Raji (cell line): Measurements from ENCODE around the gene FTL.

ENCODE experiments used
- POLR2A ChIP-seq: IDR thresholded peaks from 2 replicates; pipeline ENCODE4 v1.6.1; 2011; ENCODE audit warnings: low read depth, low read length, control low read depth; ENCODE audit not compliant: insufficient read depth

Gene FTL

DNA sequence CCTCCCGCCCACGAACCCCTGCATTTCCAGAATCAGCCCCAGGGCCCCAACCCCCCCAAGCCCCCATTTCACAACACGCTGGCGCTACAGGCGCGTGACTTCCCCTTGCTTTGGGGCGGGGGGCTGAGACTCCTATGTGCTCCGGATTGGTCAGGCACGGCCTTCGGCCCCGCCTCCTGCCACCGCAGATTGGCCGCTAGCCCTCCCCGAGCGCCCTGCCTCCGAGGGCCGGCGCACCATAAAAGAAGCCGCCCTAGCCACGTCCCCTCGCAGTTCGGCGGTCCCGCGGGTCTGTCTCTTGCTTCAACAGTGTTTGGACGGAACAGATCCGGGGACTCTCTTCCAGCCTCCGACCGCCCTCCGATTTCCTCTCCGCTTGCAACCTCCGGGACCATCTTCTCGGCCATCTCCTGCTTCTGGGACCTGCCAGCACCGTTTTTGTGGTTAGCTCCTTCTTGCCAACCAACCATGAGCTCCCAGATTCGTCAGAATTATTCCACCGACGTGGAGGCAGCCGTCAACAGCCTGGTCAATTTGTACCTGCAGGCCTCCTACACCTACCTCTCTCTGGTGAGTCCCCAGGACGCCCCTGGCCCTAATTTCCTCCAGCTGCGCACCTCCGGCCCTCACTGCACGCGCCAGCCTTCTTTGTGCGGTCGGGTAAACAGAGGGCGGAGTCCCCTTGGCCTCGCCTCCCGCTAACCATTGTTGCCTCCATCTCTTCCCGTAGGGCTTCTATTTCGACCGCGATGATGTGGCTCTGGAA, at the start of gene FTL:
TSS of gene FTL (plus strand) at position 270 of the 766 bp plus-strand sequence. CDS start at position 469, 199 bp downstream.
- TF ChIP-seq POLR2A = peak; percentile 99

DNA sequence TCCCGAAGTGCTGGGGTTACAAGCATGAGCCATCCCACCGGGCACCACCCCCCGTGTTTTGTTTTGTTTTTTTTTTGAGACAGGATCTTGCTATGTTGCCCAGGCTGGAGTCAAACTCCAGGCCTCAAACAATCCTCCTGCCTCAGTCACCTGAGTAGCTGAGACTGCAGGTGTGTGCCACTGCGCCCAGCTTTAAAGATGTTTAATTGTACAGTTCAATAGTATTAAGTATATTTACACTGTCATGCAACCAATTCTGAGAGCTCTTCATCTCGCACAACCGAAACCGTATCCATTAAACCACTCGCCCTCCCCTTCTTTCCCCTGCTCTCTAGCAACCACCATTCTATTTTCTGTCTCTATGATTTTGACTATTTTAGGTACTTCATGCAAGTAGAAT, 49.4 kb upstream of the FTL start:
- TF ChIP-seq POLR2A = no peak

GRCh38 chr19:48918071-48918470, 47.0 kb upstream of the FTL start:
- no peak for TF ChIP-seq POLR2A

GRCh38 chr19:48918801-48919247, 46.3 kb upstream of the FTL start:
- TF ChIP-seq POLR2A = no peak

GRCh38 chr19:48920949-48921348, 44.2 kb upstream of the FTL start:
- TF ChIP-seq POLR2A = no peak

DNA sequence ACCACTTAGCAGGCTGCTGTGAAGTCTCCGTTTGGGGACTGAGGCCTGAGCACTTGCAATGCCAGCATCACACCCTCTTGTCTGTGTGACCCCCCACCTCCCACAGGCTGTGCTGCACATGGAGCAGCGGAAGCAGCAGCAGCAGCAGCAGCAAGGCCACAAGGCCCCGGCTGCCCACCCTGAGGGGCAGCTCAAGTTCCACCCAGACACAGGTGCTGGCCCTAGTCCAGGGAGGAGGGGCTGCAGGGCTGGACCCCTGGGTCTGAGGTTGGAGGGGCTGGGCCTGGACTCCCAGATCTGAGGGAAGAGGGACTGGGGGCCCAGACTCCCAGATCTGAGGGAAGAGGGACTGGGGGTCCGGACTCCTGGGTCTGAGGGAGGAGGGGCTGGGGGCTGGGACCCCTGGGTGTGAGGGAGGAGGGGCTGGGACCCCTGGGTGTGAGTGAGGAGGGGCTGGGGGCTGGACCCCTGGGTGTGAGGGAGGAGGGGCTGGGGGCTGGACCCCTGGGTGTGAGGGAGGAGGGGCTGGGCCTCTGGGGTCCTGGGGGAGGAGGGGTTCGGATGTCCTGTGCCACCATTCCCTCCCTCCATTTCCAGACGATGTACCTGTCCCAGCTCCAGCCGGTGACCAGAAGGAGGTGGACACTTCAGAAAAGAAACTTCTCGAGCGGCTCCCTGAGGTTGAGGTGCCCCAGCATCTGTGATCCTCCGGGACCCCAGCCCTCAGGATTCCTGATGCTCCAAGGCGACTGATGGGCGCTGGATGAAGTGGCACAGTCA, 43.2 kb upstream of the FTL start:
- no peak for TF ChIP-seq POLR2A

DNA sequence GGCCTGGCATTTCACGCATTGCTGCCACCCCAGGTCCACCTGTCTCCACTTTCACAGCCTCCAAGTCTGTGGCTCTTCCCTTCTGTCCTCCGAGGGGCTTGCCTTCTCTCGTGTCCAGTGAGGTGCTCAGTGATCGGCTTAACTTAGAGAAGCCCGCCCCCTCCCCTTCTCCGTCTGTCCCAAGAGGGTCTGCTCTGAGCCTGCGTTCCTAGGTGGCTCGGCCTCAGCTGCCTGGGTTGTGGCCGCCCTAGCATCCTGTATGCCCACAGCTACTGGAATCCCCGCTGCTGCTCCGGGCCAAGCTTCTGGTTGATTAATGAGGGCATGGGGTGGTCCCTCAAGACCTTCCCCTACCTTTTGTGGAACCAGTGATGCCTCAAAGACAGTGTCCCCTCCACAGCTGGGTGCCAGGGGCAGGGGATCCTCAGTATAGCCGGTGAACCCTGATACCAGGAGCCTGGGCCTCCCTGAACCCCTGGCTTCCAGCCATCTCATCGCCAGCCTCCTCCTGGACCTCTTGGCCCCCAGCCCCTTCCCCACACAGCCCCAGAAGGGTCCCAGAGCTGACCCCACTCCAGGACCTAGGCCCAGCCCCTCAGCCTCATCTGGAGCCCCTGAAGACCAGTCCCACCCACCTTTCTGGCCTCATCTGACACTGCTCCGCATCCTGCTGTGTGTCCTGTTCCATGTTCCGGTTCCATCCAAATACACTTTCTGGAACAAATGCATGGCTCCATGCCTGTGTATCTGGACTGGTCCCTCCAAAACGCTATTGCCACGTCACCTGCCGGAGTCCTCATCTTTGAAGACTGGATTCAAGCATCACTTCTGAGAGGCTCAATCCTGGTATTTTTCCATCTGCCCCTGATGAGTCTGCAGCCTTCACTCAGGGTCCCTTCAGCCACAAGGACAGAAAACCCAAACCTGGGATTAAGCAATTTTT, 42.3 kb upstream of the FTL start:
- no peak for TF ChIP-seq POLR2A

DNA sequence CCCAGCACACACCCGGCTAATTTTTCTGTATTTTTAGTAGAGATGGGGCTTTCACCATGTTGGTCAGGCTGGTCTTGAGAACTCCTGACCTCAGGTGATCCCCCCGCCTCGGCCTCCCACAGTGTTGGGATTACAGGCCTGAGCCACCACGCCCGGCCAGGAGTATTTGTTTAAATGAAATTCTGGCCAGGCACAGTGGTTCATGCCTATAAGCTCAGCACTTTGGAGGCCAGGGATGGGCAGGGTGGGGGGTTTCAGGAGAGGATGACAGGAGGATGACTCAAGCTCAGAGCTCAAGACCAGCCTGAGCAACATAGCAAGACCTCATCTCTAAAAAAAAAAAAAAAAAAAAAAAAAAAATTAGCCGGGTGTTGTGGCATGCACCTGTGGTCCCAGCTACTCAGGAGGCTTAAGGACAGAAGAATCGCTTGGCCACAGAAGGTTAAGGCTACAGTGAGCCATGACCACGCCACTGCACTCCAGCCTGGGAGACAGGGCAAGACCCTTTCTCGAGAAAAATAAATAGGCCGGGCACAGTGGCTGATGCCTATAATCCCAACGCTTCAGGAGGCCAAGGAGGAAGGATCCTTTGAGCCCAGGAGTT, 39.8 kb upstream of the FTL start:
- TF ChIP-seq POLR2A = no peak

DNA sequence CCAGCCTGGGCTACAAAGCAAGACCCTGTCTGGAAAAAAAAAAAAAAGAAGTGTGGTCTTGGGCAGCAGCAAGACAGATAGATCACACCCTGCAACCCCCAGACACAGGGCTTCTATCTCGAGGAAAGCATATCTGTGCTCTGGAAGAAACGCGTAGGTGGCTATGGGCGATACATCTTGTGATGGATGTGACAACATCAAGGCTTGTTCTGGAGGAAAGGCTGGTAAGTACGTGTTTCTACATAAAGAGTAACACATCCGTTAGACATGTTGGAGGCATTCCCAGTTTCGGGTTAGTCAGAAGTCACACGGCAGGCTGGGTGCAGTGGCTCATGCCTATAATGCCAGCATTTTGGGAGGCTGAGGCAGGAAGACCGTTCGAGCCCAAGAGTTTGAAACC, 38.2 kb upstream of the FTL start:
- no peak for TF ChIP-seq POLR2A

GRCh38 chr19:48928164-48929025, 36.7 kb upstream of the FTL start:
- TF ChIP-seq POLR2A = no peak

- no peak for TF ChIP-seq POLR2A
Measured at GRCh38 chr19:48933382-48933932, 31.7 kb upstream of the FTL start, which contains the start of gene DHDH. TSS of gene DHDH (plus strand) at chr19:48933699. CDS start at chr19:48933722, 23 bp downstream.

GRCh38 chr19:48934837-48935236, 30.3 kb upstream of the FTL start:
- TF ChIP-seq POLR2A = no peak

- TF ChIP-seq POLR2A = no peak
Measured at GRCh38 chr19:48935864-48936263, 29.2 kb upstream of the FTL start.

- TF ChIP-seq POLR2A = no peak
Measured at GRCh38 chr19:48938256-48938655, 26.9 kb upstream of the FTL start.

GRCh38 chr19:48940902-48941301, 24.2 kb upstream of the FTL start:
- TF ChIP-seq POLR2A = no peak
